Left lung (tissue), 10 donors: ENCODE results near the gene CNDP1. TPM values are rescaled to one million over a fixed set of nuclear protein-coding genes. Genes with fewer than 3 reads are reported as not detected.

Experiments used
- ATAC-seq: fragments of 200-7000 bp; cut with Tn5 transposase; one replicate; pipeline ENCODE4 v1.9.1; 2020; ENCODE audit warnings: moderate library complexity
- DNase-seq, 4 donors: peaks; one replicate each; pipeline ENCODE4 v3.0.0-alpha.2; 2013 to 2020
- H3K27ac ChIP-seq, 2 donors: fragments of 200-600 bp; sonication (generic) in 1 of 2; one replicate each; pipeline versions ENCODE4 v1.5.0 to v1.8.0; 2020 to 2021
- H3K27me3 ChIP-seq, 2 donors: fragments of 200-600 bp; sonication (generic) in 1 of 2; one replicate each; pipeline versions ENCODE4 v1.5.0 to v1.8.0; 2020 to 2021
- H3K36me3 ChIP-seq, 2 donors: fragments of 200-600 bp; sonication (generic) in 1 of 2; one replicate each; pipeline versions ENCODE4 v1.5.0 to v1.8.0; 2020 to 2021
- H3K4me1 ChIP-seq, 2 donors: fragments of 200-600 bp; one replicate each; pipeline ENCODE4 v1.8.0; 2021
- H3K4me3 ChIP-seq, 2 donors: fragments of 200-600 bp; sonication (generic) in 1 of 2; one replicate each; pipeline versions ENCODE4 v1.5.0 to v1.8.0; 2020 to 2021; ENCODE audit warnings: mild to moderate bottlenecking in 1 of 2
- H3K9me3 ChIP-seq, 2 donors: fragments of 200-600 bp; sonication (generic) in 1 of 2; one replicate each; pipeline versions ENCODE4 v1.5.0 to v1.8.0; 2020 to 2021
- intact Hi-C, 2 donors: fragments of 100-400 bp; cut with DNase I; formaldehyde crosslinking; loops; one replicate each; pipeline versions ENCODE4 v1.11.2 to v1.14.2; 2022
- polyA plus RNA-seq, 6 donors: library from polyadenylated mRNA; unstranded; fragments of 120-200 nt; gene quantifications; one replicate each; pipeline ENCODE4 v1.2.1, GENCODE V29; 2013; ENCODE audit not compliant: insufficient read length in 6 of 6
- total RNA-seq, 2 donors: library from RNA; stranded (reverse); fragmentation: NEBNext Ultra II Directional; extraction: Animal tissue kit (Norgen Biotek cat#: 25700); gene quantifications; one replicate each; pipeline ENCODE4 v1.2.1, GENCODE V29; 2021
- TF ChIP-seq, protein P1 (sequence below), 2 donors: fragments of 200-600 bp; sonication (generic) in 1 of 2; IDR thresholded peaks; one replicate each; pipeline versions ENCODE4 v1.5.0 to v1.8.0; 2021; ENCODE audit warnings: antibody characterized with exemption in 2 of 2
- donor health status: DM: no; HTN: yes; CAD: no.
- donor health status: DM: no; HTN: no; CAD: no.

The CNDP1 gene
- total and polyA plus RNA-seq, 8 donors = 0.20 to 0.56 (median 0.37) TPM; not detected in 2

DNA sequence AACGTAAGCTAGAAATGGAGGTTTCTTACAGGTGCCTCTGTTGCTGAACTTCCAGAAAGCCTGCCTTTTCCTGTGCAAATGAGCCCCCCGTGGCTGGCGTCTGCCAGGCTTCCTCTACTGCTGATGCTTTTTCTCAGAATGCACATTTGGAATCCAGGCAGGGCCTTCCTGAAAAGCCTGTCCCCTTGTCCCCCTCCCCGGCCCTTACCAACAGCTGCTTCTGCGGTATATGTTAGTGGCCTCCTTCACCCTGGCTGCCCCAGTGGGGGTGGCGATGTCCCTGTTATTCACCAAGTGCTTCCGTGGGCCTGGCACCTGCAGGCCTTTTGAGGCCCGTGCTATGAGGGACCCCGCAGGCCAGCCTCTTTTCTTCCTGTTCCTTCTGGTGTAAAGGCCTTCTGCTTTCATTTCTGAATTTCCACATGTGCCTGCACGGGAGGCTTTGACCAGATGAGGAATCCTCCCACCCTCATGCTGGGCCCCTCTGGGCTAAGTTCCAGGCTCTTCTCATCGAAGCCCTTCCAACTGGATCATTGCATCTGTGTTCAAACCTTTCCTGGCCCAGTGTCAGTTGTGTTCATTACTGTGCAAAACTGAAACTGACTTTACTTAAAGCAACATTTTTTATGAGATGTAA lies 27.7 kb upstream of the CNDP1 start:
- Histone ChIP-seq H3K4me1 (peaks cover 0 to 12% of the 10 kb centered on the region in 2 donors), H3K27me3 (no peaks in the 10 kb centered on the region), H3K9me3 (no peaks in the 10 kb centered on the region), H3K36me3 (peaks cover 3 to 100% of the 10 kb centered on the region in 2 donors), H3K27ac (no peak overlapping the region), H3K4me3 (no peak overlapping the region)
- DNase-seq (no peak), ATAC-seq (no peak)
- intact Hi-C loops = no loop called here
- TF ChIP-seq, protein P1, sequence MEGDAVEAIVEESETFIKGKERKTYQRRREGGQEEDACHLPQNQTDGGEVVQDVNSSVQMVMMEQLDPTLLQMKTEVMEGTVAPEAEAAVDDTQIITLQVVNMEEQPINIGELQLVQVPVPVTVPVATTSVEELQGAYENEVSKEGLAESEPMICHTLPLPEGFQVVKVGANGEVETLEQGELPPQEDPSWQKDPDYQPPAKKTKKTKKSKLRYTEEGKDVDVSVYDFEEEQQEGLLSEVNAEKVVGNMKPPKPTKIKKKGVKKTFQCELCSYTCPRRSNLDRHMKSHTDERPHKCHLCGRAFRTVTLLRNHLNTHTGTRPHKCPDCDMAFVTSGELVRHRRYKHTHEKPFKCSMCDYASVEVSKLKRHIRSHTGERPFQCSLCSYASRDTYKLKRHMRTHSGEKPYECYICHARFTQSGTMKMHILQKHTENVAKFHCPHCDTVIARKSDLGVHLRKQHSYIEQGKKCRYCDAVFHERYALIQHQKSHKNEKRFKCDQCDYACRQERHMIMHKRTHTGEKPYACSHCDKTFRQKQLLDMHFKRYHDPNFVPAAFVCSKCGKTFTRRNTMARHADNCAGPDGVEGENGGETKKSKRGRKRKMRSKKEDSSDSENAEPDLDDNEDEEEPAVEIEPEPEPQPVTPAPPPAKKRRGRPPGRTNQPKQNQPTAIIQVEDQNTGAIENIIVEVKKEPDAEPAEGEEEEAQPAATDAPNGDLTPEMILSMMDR (IDR thresholded peaks at IDR 0.05) = no peak

DNA sequence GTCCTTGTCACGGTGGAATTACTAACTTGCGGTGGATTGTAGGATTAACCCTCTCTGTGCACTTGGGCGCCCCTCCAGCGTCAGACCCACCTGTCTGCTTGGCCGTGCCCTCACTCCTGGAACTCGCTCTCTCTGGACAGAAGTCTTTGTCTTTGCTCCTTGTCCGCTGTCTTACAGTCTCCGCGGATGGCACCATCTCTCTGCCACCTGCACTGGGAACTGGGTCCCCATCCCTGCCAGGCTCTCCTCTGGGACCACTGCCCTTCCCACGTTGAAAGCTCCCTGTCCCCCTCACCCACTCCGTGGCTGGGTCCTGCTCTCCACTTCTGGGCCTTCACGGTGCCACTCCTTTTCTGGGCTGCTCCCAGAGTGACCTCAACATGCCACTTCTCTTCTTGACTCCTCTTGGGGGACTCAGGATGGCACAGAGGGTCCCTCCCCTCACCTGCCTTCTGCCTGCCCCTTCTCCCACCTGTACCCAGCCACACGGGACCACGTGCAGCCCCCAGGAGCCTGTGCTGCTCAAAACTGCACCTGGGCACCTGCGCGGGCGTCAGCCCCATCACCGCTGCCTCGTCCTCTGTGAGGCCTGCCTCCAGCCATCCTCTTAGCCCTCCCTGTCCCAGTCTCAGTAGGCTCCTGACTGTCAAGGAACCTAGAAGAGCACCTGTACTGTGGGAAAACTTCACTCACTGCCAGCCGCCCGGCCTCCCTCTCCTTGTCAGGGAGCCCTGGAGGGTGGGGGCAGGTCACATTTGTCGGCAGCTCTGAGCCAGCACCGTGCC lies 27.0 kb upstream of the CNDP1 start:
- TF ChIP-seq, protein P1 (IDR thresholded peaks at IDR 0.05) = no peak
- H3K36me3 ChIP-seq = peaks cover 0 to 100% of the 10 kb centered on the region in 2 donors
- peaks cover 0 to 5% of the 10 kb centered on the region in 2 donors for H3K4me1 ChIP-seq
- no peaks in the 10 kb centered on the region for H3K27me3 ChIP-seq
- ATAC-seq (no peak), DNase-seq (peak in 1 of 4 donors; percentile 61)
- intact Hi-C loops = no loop called here
- H3K27ac ChIP-seq = no peak overlapping the region
- H3K9me3 ChIP-seq = no peaks in the 10 kb centered on the region
- H3K4me3 ChIP-seq = no peak overlapping the region

DNA sequence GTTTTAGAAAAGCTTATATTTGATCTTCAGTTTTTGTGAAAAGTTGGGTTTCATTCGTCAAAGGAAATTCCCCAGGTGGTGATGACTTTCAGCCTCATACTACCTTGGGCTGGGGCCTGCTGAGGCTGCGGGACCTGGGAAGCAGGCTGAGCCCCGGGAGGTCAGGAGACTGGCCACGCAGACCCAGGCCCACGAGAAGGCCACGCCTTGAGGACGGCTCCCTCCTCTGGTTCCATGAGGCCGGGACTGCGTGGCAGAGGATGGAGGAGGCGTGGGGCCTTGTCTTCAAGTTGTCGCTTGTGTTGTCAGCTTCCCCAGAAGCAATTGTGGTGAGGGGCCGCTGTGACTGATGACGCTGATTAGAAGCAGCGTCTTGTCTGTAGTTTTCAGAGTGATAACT lies 26.4 kb upstream of the CNDP1 start:
- no peak for ATAC-seq

DNA sequence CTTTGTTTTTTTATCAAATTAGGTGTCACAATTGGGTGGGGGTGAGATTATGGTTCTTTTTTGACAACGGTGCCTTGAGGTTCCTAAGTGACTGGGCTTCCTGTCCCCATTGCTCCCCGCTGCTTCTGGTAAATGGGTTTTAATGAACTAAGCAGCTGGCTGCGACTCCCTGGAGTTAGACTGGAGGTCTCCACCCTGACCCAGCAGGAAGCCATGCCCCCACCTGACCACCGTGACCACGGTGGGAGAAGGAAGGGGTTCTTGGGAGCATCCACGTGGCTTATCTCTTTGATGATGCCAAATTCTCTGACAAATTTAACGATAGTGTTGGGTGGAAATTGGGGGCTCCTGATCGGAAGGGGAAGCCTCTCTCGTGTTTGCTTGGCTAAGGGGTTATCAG lies 25.9 kb upstream of the CNDP1 start:
- TF ChIP-seq, protein P1 (IDR thresholded peaks at IDR 0.05) = no peak
- ATAC-seq (no peak), DNase-seq (no peak)
- H3K4me1 ChIP-seq = no peaks in the 10 kb centered on the region
- H3K36me3 ChIP-seq = peaks cover 0 to 100% of the 10 kb centered on the region in 2 donors
- intact Hi-C loops = no loop called here
- H3K9me3 ChIP-seq = no peaks in the 10 kb centered on the region
- no peak overlapping the region for H3K4me3 ChIP-seq
- H3K27ac ChIP-seq = no peak overlapping the region
- H3K27me3 ChIP-seq = no peaks in the 10 kb centered on the region

More for the DNA sequence above, 26.4 kb upstream of the CNDP1 start:
- intact Hi-C loops = no loop called here
- no peak overlapping the region for H3K4me3 ChIP-seq
- H3K4me1 ChIP-seq = peaks cover 0 to under 1% of the 10 kb centered on the region in 2 donors
- DNase-seq = peak in 1 of 4 donors; percentile 67
- no peaks in the 10 kb centered on the region for H3K9me3 ChIP-seq
- TF ChIP-seq, protein P1 (IDR thresholded peaks at IDR 0.05) = no peak
- no peaks in the 10 kb centered on the region for H3K27me3 ChIP-seq
- H3K36me3 ChIP-seq = peaks cover 0 to 100% of the 10 kb centered on the region in 2 donors
- no peak overlapping the region for H3K27ac ChIP-seq

DNA sequence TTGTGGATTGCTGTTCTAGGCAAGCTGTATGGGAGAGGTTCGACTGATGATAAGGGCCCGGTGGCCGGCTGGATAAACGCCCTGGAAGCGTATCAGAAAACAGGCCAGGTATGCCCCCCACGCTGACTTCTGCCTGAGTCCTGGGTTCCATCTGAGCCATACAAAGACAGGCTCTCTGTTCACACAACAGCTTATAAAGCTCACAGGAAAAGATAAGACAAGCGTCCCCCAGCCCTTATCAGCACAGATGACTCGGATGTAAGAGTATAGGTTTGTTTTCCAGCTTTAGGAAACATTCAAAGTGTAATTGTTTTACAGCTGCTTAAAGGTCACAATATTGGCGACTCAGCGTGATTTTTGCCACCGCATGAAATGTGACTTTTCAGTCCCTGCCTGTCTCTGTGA lies 25.5 kb upstream of the CNDP1 start:
- H3K27ac ChIP-seq = no peak overlapping the region
- no peaks in the 10 kb centered on the region for H3K9me3 ChIP-seq
- DNase-seq (no peak), ATAC-seq (no peak)
- intact Hi-C loops = no loop called here
- TF ChIP-seq, protein P1 (IDR thresholded peaks at IDR 0.05) = no peak
- no peak overlapping the region for H3K4me3 ChIP-seq
- no peaks in the 10 kb centered on the region for H3K4me1 ChIP-seq
- H3K36me3 ChIP-seq = peaks cover 0 to 100% of the 10 kb centered on the region in 2 donors
- no peaks in the 10 kb centered on the region for H3K27me3 ChIP-seq
